Measurements from ENCODE around the gene MACROD1. TPM values are rescaled to one million over a fixed set of nuclear protein-coding genes. Genes with fewer than 3 reads are reported as not detected.
"Not testable (repeated sequence)": the region's sequence is repeated elsewhere in the genome, so short reads cannot be mapped to it uniquely, and the experiment has no call there.

Gene MACROD1
- total RNA-seq, 2 experiments from 2014 or later: 14.4 to 14.6 TPM

DNA sequence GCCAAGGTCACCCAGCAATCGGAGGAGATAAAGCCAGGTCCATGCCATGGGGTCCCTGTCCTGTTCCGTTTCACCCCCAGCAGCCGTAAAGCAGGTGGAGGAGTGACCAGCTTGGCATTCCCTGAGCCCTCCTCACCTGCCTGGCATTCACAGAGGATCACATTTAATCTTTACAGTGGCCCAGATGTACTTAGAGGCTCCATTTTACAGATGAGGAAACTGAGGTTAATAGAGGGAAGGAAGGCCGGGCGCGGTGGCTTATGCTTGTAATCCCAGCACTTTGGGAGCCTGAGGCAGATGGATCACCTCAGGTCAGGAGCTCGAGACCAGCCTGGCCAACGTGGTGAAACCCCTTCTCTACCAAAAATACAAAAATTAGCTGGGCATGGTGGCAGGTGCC lies 118.5 kb downstream of the MACROD1 start:
- H3K36me3 Mint-ChIP-seq (ENCODE audit: low read depth); H3K27me3 Mint-ChIP-seq (ENCODE audit: low read depth); CTCF ChIA-PET; H3K9me3 Mint-ChIP-seq (ENCODE audit: insufficient read depth); H3K27ac Mint-ChIP-seq; H3K4me1 Mint-ChIP-seq (ENCODE audit: low read depth); H3K4me3 Mint-ChIP-seq; ATAC-seq; POLR2A ChIA-PET; DNase-seq: not testable (repeated sequence)

- ChIA-PET CTCF (no interaction called here), POLR2A (no interaction called here)
- no peak overlapping the region for H3K27ac Mint-ChIP-seq
- H3K36me3 Mint-ChIP-seq (ENCODE audit: low read depth): no peaks in the 10 kb centered on the region
- no peak overlapping the region for H3K4me3 Mint-ChIP-seq
- no peak for ATAC-seq
- H3K9me3 Mint-ChIP-seq (ENCODE audit: insufficient read depth): no peaks in the 10 kb centered on the region
- no peak for DNase-seq
- H3K27me3 Mint-ChIP-seq (ENCODE audit: low read depth): no peaks in the 10 kb centered on the region
- no peaks in the 10 kb centered on the region for H3K4me1 Mint-ChIP-seq (ENCODE audit: low read depth)
These were observed 120.2 kb downstream of the MACROD1 start for GRCh38 chr11:64045700-64046099.

DNA sequence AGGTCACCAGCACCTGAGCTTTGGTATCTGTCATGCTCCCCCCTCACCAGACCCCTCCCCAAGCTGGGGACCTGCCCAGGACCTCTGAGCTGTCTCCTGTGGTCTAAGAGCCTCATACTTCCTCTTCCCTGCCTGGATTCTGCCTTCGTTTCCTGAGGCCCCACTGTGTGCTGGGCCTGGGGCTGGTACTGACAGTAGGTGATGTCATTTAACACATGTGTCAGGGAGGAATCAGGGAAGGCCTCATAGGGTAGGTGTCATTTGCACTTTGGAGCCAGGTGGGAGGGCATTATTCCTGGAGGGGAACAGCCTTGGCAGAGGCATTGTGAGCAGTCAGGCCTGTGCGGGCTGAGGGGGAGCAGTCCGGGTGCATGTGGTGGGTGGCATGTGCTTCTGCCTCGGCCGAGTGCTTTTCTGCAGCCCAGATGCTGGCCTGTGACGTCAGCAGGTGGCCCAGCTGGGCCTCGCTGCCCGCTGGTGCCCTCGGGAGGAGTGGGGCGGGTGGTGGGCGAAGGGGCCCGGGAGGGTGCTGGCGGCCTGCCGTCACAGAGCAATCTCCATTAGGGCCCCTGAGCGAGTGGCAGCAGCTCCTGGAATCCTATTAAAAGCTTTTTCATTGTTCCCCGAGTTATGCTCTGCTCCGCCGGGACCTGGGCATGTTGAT lies 121.1 kb downstream of the MACROD1 start:
- Mint-ChIP-seq H3K27me3 (ENCODE audit: low read depth) (no peaks in the 10 kb centered on the region), H3K27ac (no peak overlapping the region), H3K4me3 (no peak overlapping the region), H3K4me1 (ENCODE audit: low read depth) (no peaks in the 10 kb centered on the region), H3K36me3 (ENCODE audit: low read depth) (no peaks in the 10 kb centered on the region), H3K9me3 (ENCODE audit: insufficient read depth) (no peaks in the 10 kb centered on the region)
- CTCF ChIA-PET: no interaction called here
- ATAC-seq (no peak), DNase-seq (no peak)
- POLR2A ChIA-PET: no interaction called here

DNA sequence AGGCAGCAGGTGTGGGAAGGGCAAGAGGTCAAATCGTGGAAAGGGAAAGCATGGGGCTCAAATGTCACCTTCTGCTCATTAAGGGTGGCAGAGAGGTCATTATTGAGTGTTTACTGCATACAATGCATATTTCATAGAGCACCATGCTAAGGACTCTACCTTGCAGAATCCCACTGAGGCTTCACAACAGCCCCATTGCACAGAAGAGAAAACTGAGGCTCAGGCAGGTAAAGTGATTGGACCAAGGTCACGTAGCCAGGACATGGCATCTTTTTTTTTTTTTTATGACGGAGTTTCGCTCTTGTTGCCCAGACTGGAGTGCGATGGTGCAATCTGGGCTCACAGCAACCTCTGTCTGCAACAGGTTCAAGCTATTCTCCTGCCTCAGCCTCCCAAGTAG lies 122.4 kb downstream of the MACROD1 start:
- no peak overlapping the region for H3K27ac Mint-ChIP-seq
- H3K4me1 Mint-ChIP-seq (ENCODE audit: low read depth): no peaks in the 10 kb centered on the region
- ATAC-seq (no peak), DNase-seq (no peak)
- H3K27me3 Mint-ChIP-seq (ENCODE audit: low read depth): peaks cover 4% of the 10 kb centered on the region
- ChIA-PET POLR2A (interaction anchor here (0.7 kb wide), 1 partner anchor 144 kb away, joined by 3 read pairs; no protein-coding TSS in a partner anchor), CTCF (no interaction called here)
- H3K36me3 Mint-ChIP-seq (ENCODE audit: low read depth): no peaks in the 10 kb centered on the region
- no peaks in the 10 kb centered on the region for H3K9me3 Mint-ChIP-seq (ENCODE audit: insufficient read depth)
- no peak overlapping the region for H3K4me3 Mint-ChIP-seq

DNA sequence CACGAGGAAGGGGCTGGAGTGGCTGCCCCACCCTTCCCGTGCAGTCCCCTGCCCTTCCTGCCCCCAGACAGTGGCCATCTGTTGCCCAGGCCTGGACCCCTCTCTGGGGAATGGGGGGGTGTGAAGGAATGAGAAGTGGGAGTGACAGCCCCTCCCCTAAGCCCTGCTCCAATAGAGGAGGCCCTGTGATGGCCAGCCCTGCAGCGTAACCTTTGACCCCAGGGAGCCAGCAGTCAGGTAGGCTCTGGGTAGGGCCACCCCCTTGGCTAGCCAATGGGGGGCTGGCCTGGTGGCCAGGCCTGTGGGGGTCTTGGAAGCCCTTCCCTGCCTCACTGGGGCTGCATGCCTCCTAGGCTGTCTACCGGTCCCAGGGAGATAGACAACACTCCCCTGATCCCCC lies 123.6 kb downstream of the MACROD1 start:
- ATAC-seq (no peak), DNase-seq (no peak)
- no peaks in the 10 kb centered on the region for H3K4me1 Mint-ChIP-seq (ENCODE audit: low read depth)
- ChIA-PET CTCF (no interaction called here), POLR2A (no interaction called here)
- no peaks in the 10 kb centered on the region for H3K9me3 Mint-ChIP-seq (ENCODE audit: insufficient read depth)
- H3K27me3 Mint-ChIP-seq (ENCODE audit: low read depth): peaks cover 12% of the 10 kb centered on the region
- no peak overlapping the region for H3K27ac Mint-ChIP-seq
- H3K4me3 Mint-ChIP-seq: no peak overlapping the region
- H3K36me3 Mint-ChIP-seq (ENCODE audit: low read depth): no peaks in the 10 kb centered on the region

DNA sequence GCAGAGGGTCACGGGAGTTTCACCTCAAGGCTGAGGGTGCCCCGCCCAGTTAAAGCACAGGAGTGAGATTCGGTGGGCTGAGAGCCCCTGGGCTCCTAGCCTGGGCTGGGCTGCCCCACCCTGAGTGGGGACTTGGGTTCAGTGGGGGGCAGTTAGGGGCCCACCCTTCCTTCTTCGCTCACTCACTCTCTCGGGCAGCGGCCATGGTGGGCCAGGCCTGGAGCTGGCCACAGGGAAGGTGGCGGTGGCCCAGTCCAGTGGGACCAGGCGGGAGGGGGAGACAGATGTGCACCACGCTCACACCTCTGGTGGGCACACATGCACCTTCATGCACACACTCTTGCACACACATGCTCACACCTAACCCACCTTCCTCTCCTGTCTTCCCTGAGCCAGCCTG lies 124.1 kb downstream of the MACROD1 start:
- POLR2A ChIA-PET: interaction anchor here (0.6 kb wide), 1 partner anchor 573 kb away, joined by 5 read pairs; no protein-coding TSS in a partner anchor

DNA sequence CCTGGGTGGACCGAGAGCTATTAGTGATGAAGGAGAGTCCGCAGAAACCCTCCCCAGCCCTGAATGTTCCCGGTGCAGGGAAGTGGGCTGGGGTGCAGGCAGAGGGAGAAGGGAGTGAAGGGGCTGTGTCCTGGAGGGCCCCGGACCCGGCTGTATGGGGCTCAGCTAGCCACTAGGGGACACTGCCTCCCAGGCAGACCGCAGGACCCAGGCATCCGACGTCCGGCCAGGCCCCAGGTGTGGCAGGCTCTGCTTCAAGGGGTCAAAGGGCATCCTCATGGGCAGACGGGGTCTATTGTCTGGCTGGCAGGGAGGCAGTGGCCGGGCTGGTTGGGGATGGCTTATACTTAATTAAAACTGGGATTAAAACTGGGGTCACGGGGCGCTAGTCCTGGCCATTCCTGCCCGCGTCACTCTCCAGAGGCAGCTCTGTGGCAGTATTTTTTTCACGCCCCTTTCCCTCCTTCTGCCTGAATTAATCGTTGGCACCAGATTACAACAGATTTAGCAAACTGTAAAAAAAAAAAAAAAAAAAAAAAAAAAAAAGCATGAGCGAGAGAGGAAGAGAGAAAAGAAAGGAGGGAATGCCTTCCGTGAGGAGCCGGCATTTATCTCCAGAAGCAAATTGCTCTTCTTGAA lies 125.1 kb downstream of the MACROD1 start:
- Mint-ChIP-seq H3K4me1 (ENCODE audit: low read depth) (no peaks in the 10 kb centered on the region), H3K27ac (no peak overlapping the region), H3K4me3 (no peak overlapping the region), H3K9me3 (ENCODE audit: insufficient read depth) (no peaks in the 10 kb centered on the region), H3K27me3 (ENCODE audit: low read depth) (peaks cover 14% of the 10 kb centered on the region), H3K36me3 (ENCODE audit: low read depth) (no peaks in the 10 kb centered on the region)
- CTCF ChIA-PET: no interaction called here
- no peak for ATAC-seq
- POLR2A ChIA-PET: no interaction called here
- DNase-seq: no peak

More for the DNA sequence above, 124.1 kb downstream of the MACROD1 start:
- no peak overlapping the region for H3K27ac Mint-ChIP-seq
- H3K36me3 Mint-ChIP-seq (ENCODE audit: low read depth): no peaks in the 10 kb centered on the region
- no peak overlapping the region for H3K4me3 Mint-ChIP-seq
- CTCF ChIA-PET: no interaction called here
- H3K27me3 Mint-ChIP-seq (ENCODE audit: low read depth): peaks cover 14% of the 10 kb centered on the region
- H3K9me3 Mint-ChIP-seq (ENCODE audit: insufficient read depth): no peaks in the 10 kb centered on the region
- H3K4me1 Mint-ChIP-seq (ENCODE audit: low read depth): no peaks in the 10 kb centered on the region
- ATAC-seq (no peak), DNase-seq (no peak)

GRCh38 chr11:64039012-64039665 lies 126.8 kb downstream of the MACROD1 start:
- ATAC-seq (no peak), DNase-seq (no peak)
- H3K4me3 Mint-ChIP-seq: no peak overlapping the region
- H3K36me3 Mint-ChIP-seq (ENCODE audit: low read depth): peaks cover 5% of the 10 kb centered on the region
- no peak overlapping the region for H3K27ac Mint-ChIP-seq
- no peaks in the 10 kb centered on the region for H3K9me3 Mint-ChIP-seq (ENCODE audit: insufficient read depth)
- H3K27me3 Mint-ChIP-seq (ENCODE audit: low read depth): peaks cover 26% of the 10 kb centered on the region
- POLR2A ChIA-PET: no interaction called here
- peaks cover 5% of the 10 kb centered on the region for H3K4me1 Mint-ChIP-seq (ENCODE audit: low read depth)
- CTCF ChIA-PET: no interaction called here

- no peak for ATAC-seq
These were observed 127.4 kb downstream of the MACROD1 start for GRCh38 chr11:64038500-64038899.

DNA sequence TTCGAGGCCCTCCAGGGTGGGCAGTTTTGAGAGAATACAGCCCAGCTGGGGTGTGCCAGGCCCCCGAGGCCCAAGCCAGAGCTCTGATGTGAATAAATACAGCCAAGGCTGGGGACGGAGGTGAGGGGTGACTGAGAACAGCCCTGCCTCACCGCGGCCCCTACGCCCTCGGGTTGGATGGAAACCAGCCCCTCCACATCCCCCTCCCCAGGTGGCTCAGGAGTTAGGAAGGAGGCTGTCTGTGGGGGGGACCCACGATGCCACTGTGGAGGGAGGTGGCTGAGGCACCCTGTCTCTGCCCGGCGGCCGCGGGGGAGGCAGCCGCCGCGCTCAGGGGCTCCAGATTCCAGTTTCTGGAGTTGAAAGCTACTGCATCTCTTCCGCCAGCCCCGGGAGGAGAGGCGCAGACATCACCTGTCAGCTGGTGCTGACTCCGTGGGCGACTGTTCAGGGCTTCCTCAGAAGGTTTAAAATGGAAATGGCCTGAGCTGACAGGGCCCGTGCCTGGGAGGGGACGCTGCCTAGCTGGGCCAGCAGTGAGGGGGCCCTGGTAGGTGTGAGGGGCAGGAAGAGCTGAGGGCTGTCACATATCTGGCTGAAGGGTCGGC lies 128.8 kb downstream of the MACROD1 start:
- no peak for DNase-seq
- Mint-ChIP-seq H3K36me3 (ENCODE audit: low read depth) (peaks cover 5% of the 10 kb centered on the region), H3K4me3 (no peak overlapping the region), H3K9me3 (ENCODE audit: insufficient read depth) (no peaks in the 10 kb centered on the region), H3K4me1 (ENCODE audit: low read depth) (peaks cover 5% of the 10 kb centered on the region), H3K27ac (no peak overlapping the region), H3K27me3 (ENCODE audit: low read depth) (peaks cover 36% of the 10 kb centered on the region)
- ChIA-PET CTCF (interaction anchor here (1.3 kb wide), 1 partner anchor 11 kb away, joined by 3 read pairs; no protein-coding TSS in a partner anchor), POLR2A (no interaction called here)
- no peak for ATAC-seq

More at GRCh38 chr11:64038500-64038899, 127.4 kb downstream of the MACROD1 start:
- CTCF ChIA-PET: no interaction called here
- H3K4me1 Mint-ChIP-seq (ENCODE audit: low read depth): peaks cover 5% of the 10 kb centered on the region
- H3K36me3 Mint-ChIP-seq (ENCODE audit: low read depth): peaks cover 5% of the 10 kb centered on the region
- no peaks in the 10 kb centered on the region for H3K9me3 Mint-ChIP-seq (ENCODE audit: insufficient read depth)
- peaks cover 30% of the 10 kb centered on the region for H3K27me3 Mint-ChIP-seq (ENCODE audit: low read depth)
- no peak overlapping the region for H3K4me3 Mint-ChIP-seq
- no peak for DNase-seq
- H3K27ac Mint-ChIP-seq: no peak overlapping the region
- POLR2A ChIA-PET: no interaction called here

DNA sequence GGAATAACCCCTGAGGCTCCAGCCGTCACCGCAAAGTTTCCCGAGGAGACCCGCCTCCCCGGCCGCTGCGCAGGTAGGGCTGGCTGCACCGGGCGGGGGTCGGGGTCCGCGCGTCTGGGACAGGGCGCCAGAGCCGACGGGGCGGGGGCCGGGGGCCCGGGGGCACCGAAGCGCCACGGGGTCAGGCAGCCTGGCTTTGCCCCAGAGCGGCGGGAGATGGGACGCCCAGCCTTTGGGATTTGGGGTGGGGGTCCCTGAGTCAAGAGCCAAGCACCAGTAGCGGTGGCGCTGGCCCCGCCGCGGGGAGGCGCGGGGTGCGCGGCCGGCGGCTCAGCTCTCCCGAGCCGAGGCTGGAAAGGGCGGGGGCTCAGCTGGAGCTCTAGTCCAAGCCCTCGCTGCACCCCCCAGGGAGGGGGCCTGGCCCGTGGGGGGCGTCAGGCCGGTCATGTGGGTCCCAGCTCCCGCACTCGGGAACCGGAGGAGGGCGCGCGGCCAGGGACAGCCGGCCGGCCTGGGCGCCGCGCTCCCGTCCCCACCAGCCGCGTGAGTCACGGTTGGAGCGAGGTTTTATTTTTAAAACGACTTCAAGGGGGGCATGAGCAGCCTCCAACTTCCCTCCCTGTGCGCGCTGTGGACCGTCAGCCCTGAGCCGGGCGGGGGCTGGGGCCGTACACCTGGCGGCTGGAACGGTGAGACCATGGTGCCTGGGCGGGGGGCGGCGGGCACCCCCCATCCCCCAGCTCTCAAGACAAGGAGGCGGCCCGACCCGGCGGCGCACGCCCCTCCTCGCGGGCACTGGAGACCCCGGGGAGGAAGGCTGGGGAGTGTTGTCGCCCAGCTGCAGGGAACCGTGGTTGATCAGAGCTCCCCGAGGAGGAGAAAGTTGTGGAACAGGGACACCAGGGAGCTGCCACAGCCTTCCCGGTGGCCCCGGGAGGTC lies 129.6 kb downstream of the MACROD1 start:
- peaks cover 5% of the 10 kb centered on the region for H3K4me1 Mint-ChIP-seq (ENCODE audit: low read depth)
- ChIA-PET CTCF (interaction anchor here (1.3 kb wide), 1 partner anchor 10 kb away, joined by 3 read pairs; no protein-coding TSS in a partner anchor), POLR2A (no interaction called here)
- peaks cover 5% of the 10 kb centered on the region for H3K36me3 Mint-ChIP-seq (ENCODE audit: low read depth)
- no peak overlapping the region for H3K4me3 Mint-ChIP-seq
- ATAC-seq (peak; percentile 31), DNase-seq (no peak)
- H3K9me3 Mint-ChIP-seq (ENCODE audit: insufficient read depth): no peaks in the 10 kb centered on the region
- peaks cover 36% of the 10 kb centered on the region for H3K27me3 Mint-ChIP-seq (ENCODE audit: low read depth)
- no peak overlapping the region for H3K27ac Mint-ChIP-seq
